H54 (cell line): Measurements from ENCODE around the gene EIF4G3.

Experiments used
- DNase-seq: peaks from one replicate; pipeline ENCODE4 v3.0.0; 2011; ENCODE audit warnings: low spot score, mixed read lengths; ENCODE audit not compliant: insufficient read length
- FAIRE-seq: peaks from 3 replicates; lab custom pipeline; 2011; peaks lifted over from hg19 to GRCh38; lab: Jason Lieb, UNC
- POLR2A ChIP-seq: IDR thresholded peaks from 2 replicates; pipeline ENCODE4 v1.6.1; 2011; ENCODE audit warnings: low read depth, mild to moderate bottlenecking, low read length

The EIF4G3 gene

DNA sequence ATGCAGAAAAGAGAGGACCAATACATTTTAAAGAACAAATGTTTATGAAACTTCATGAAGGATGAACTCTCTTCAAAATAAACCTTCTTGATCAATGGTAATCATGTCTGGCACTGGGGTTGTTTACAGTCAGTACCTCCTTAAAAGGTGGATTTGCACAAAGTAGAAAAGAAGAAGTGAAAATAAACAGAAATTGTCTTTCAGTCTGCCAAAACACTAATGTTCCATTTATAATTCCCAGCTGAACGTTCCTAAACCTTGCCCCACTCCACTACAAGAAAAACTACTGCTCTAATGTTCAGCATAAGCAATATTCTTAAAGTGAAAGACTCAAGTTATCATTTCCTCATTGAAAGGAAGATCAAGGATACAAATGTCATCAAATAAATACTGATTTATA, 86.2 kb downstream of the EIF4G3 start:
- no peak for TF ChIP-seq POLR2A
- no peak for DNase-seq
- no peak for FAIRE-seq

DNA sequence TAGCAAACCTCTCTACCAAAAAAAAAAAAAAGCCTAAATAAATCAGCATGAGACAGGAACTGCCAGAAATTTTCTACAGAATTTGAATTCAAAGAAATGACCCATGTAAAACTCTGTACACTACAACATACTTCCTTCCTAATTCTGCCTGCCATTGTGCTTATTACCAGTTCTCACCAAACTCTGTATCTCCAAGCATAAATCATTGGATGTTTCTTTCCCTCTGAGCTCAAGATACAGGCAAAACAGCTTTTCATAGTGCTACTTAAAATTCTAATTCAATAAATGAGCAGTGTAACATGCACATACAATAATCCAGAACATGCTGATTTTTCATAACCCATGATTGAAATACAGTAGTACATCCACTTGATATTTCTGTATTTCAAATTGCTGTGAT, 87.0 kb downstream of the EIF4G3 start:
- TF ChIP-seq POLR2A: no peak
- no peak for DNase-seq
- no peak for FAIRE-seq

DNA sequence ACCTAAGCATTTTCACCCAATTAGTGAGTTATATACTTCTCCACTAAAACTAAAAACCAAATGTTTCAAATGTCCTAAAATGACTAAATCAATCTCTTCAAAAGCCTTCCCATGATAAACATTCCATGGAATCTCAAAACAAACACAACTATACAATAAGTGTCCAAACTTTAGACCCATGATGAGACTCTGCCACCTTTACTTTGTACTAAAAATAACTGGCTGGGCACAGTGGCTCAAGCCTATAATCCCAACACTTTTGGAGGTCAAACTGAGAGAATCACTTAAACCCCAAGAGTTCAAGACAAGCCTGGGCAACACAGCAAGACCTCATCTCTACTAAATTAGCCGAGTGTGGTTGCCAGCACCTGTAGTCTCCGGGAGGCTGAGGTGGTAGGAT, 87.4 kb downstream of the EIF4G3 start:
- DNase-seq (no peak), FAIRE-seq (no peak)
- TF ChIP-seq POLR2A: no peak

- FAIRE-seq (no peak), DNase-seq (no peak)
- no peak for TF ChIP-seq POLR2A
Measured at GRCh38 chr1:21084111-21084810, 92.4 kb downstream of the EIF4G3 start.

DNA sequence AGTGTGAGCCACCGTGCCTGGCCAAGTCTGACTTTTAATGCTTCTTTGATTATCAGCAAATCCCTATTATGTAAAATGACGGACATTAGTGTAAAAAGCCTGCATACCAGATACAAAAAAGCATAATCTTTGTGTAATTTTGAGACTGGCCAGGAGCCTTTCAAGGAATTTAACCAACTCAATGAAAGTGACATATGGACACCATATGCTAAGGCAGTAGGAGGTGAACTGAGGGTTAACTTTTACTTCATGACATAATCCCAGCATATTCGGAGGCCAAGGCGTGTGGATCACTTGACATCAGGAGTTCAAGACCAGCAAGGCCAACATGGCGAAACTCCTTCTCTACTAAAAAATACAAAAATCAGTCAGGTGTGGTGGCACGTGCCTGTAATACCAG, 94.6 kb downstream of the EIF4G3 start:
- DNase-seq (no peak), FAIRE-seq (no peak)
- no peak for TF ChIP-seq POLR2A

DNA sequence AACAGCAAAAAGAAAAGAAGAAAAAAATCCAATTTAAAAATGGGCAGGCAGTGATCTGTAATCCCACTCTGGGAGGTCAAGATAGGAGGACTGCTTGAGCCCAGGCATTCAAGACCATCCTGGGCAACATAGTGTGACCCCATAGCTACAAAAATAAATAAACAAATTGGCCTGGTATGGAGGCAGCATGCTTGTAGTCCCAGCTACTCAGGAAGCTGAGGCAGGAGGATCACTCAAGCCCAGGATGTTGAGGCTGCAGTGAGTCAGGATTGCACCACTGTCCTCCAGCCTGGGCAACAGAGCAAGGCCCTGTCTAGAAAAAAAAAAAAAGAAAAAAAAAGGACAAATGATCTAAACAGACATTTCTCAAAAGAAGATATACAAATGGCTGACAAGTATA, 99.6 kb downstream of the EIF4G3 start:
- TF ChIP-seq POLR2A: no peak
- FAIRE-seq (peak; percentile 62), DNase-seq (no peak)

GRCh38 chr1:21072721-21073120, 104.0 kb downstream of the EIF4G3 start:
- FAIRE-seq (peak; percentile 27), DNase-seq (no peak)
- no peak for TF ChIP-seq POLR2A

- TF ChIP-seq POLR2A: no peak
- DNase-seq (no peak), FAIRE-seq (no peak)
Measured at GRCh38 chr1:21069549-21069948, 107.1 kb downstream of the EIF4G3 start.

- DNase-seq (no peak), FAIRE-seq (no peak)
- no peak for TF ChIP-seq POLR2A
Measured at GRCh38 chr1:21068937-21069336, 107.8 kb downstream of the EIF4G3 start.

- TF ChIP-seq POLR2A: no peak
- FAIRE-seq: no peak
- no peak for DNase-seq
Measured at GRCh38 chr1:21067551-21068227, 109.0 kb downstream of the EIF4G3 start.

- no peak for FAIRE-seq
Measured at GRCh38 chr1:21066356-21067012, 110.2 kb downstream of the EIF4G3 start.

DNA sequence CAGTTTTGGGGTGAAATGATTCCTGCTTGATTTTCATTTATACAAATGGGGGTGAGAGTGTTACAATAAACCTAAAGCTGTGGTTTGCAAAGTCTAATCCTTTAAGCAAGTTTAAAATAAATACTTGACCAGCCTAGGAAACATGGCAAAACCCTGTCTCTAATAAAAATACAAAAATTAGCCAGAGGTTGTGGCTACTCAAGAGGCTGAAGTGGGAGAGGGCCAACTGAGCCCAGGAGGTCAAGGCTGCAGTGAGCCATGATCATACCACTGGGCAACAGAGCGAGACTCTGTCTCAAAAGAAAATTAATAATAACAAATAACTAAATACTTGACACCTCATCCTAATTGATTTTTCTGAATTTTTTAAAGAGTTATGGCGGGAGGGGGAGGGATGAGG, 110.8 kb downstream of the EIF4G3 start:
- FAIRE-seq: no peak

More at GRCh38 chr1:21066356-21067012, 110.2 kb downstream of the EIF4G3 start:
- no peak for TF ChIP-seq POLR2A
- DNase-seq: no peak

GRCh38 chr1:21064057-21064456, 112.6 kb downstream of the EIF4G3 start:
- FAIRE-seq (no peak), DNase-seq (no peak)
- TF ChIP-seq POLR2A: no peak

More for the DNA sequence above, 110.8 kb downstream of the EIF4G3 start:
- no peak for TF ChIP-seq POLR2A
- no peak for DNase-seq

GRCh38 chr1:21060523-21060922, 116.2 kb downstream of the EIF4G3 start:
- no peak for DNase-seq
- no peak for TF ChIP-seq POLR2A
- FAIRE-seq: no peak
